Adrenal gland (tissue), 5 donors: ENCODE results near the gene TBX1.

Experiments
- POLR2A ChIP-seq, 2 donors: fragments of 450-650 bp; IDR thresholded peaks; one replicate each; pipeline ENCODE4 v1.6.1; 2017; ENCODE audit warnings: antibody characterized with exemption in 2 of 2, mild to moderate bottlenecking in 2 of 2, moderate library complexity in 1 of 2
- TF ChIP-seq, protein P1 (sequence below), 6 experiments: fragments of 450-650 bp in 4 of 6; fragments of 200-600 bp in 2 of 6; sonication (generic) in 1 of 6; IDR thresholded peaks; 1 replicate in 5 of 6; 2 replicates in 1 of 6; pipeline versions ENCODE4 v1.5.1 to v1.8.0; 2016 to 2021; ENCODE audit warnings: antibody characterized with exemption in 6 of 6, mild to moderate bottlenecking in 2 of 6, moderate library complexity in 1 of 6
- donor health status: DM: no; HTN: no; CAD: no.

- TF ChIP-seq, protein P1, sequence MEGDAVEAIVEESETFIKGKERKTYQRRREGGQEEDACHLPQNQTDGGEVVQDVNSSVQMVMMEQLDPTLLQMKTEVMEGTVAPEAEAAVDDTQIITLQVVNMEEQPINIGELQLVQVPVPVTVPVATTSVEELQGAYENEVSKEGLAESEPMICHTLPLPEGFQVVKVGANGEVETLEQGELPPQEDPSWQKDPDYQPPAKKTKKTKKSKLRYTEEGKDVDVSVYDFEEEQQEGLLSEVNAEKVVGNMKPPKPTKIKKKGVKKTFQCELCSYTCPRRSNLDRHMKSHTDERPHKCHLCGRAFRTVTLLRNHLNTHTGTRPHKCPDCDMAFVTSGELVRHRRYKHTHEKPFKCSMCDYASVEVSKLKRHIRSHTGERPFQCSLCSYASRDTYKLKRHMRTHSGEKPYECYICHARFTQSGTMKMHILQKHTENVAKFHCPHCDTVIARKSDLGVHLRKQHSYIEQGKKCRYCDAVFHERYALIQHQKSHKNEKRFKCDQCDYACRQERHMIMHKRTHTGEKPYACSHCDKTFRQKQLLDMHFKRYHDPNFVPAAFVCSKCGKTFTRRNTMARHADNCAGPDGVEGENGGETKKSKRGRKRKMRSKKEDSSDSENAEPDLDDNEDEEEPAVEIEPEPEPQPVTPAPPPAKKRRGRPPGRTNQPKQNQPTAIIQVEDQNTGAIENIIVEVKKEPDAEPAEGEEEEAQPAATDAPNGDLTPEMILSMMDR (IDR thresholded peaks at IDR 0.05) = no peak
- no peak for TF ChIP-seq POLR2A (IDR thresholded peaks at IDR 0.05)
Measured at GRCh38 chr22:19766240-19766510, 5.6 kb downstream of the TBX1 start.
